GM12878 (cell line): ENCODE data around the gene SECTM1. TPM values are rescaled to one million over a fixed set of nuclear protein-coding genes. Genes with fewer than 3 reads are reported as not detected.
"Not testable (repeated sequence)": the region's sequence is repeated elsewhere in the genome, so short reads cannot be mapped to it uniquely, and the experiment has no call there.

ENCODE experiments used
- ATAC-seq: fragments of 200-7000 bp; cut with Tn5 transposase; 3 replicates; pipeline ENCODE4 v1.9.1; 2020; ENCODE audit warnings: mild to moderate bottlenecking, moderate library complexity
- BruUV-seq: library from RNA; stranded (reverse); fragments of 400-500 nt; replicated peaks from 2 replicates; lab custom pipeline; 2021; lab: Mats Ljungman, UMichigan
- CTCF ChIA-PET: fragments of 300-600 bp; sonication (Branson Sonifier 250); formaldehyde crosslinking; extraction: SDS; loops from one replicate; lab custom pipeline; 2021; ENCODE audit warnings: inconsistent platforms; lab: Yijun Ruan, JAX
- POLR2A ChIA-PET: fragments of 350-600 bp; formaldehyde crosslinking; extraction: SDS; loops from one replicate; lab custom pipeline; 2021; ENCODE audit warnings: inconsistent platforms; lab: Charles Lee
- RAD21 ChIA-PET: fragments of 300-600 bp; sonication (Branson Sonifier 250); formaldehyde crosslinking; loops from one replicate; lab custom pipeline; 2023; ENCODE audit warnings: antibody characterized with exemption; ENCODE audit not compliant: unreplicated experiment; lab: Charles Lee
- SMC1A ChIA-PET: fragments of 300-600 bp; sonication (Branson Sonifier 250); formaldehyde crosslinking; loops from one replicate; lab custom pipeline; 2023; ENCODE audit not compliant: unreplicated experiment, uncharacterized antibody; lab: Charles Lee
- DNase-seq: peaks from one replicate; pipeline ENCODE4 v3.0.0-alpha.2; 2011; ENCODE audit warnings: low read depth, low spot score
- FAIRE-seq: peaks from 3 replicates; lab custom pipeline; 2011; peaks lifted over from hg19 to GRCh38; lab: Jason Lieb, UNC
- H2AFZ ChIP-seq: 2 replicates; pipeline ENCODE4 v1.6.0; 2011; ENCODE audit warnings: low read depth, low read length, control low read depth; ENCODE audit not compliant: control insufficient read depth
- H3K27ac ChIP-seq: 2 replicates; pipeline ENCODE4 v1.5.1; 2011; ENCODE audit warnings: control low read depth; ENCODE audit not compliant: control insufficient read depth, insufficient read depth
- H3K27me3 ChIP-seq, 2 experiments: replicated peaks in 1 of 2; 2 replicates each; pipeline versions ENCODE4 v1.6.0 to v1.6.1; 2011; ENCODE audit warnings: low read length in 1 of 2; ENCODE audit not compliant: control insufficient read depth in 2 of 2, insufficient read depth in 2 of 2
- H3K36me3 ChIP-seq, 2 experiments: 2 replicates each; pipeline ENCODE4 v1.5.1; 2011; ENCODE audit warnings: low read length in 1 of 2; ENCODE audit not compliant: control insufficient read depth in 2 of 2, insufficient read depth in 2 of 2
- H3K4me1 ChIP-seq: 2 replicates; pipeline ENCODE4 v1.6.1; 2011; ENCODE audit warnings: mild to moderate bottlenecking, low read length, moderate library complexity, mixed read lengths; ENCODE audit not compliant: control insufficient read depth, insufficient read depth
- H3K4me2 ChIP-seq: 2 replicates; pipeline ENCODE4 v1.6.0; 2011; ENCODE audit warnings: control low read depth; ENCODE audit not compliant: control insufficient read depth, insufficient read depth
- H3K4me3 ChIP-seq: fragments of 200-600 bp; sonication (generic); 2 replicates; pipeline ENCODE4 v1.5.1; 2016
- H3K79me2 ChIP-seq: 2 replicates; pipeline ENCODE4 v1.6.0; 2011; ENCODE audit warnings: low read length; ENCODE audit not compliant: control insufficient read depth, insufficient read depth
- H3K9ac ChIP-seq: 2 replicates; pipeline ENCODE4 v1.8.0; 2011; ENCODE audit warnings: low read length, control low read depth, mixed read lengths; ENCODE audit not compliant: control insufficient read depth, insufficient read depth
- H3K9me3 ChIP-seq: replicated peaks from 3 replicates; pipeline ENCODE4 v1.5.1; 2011; ENCODE audit warnings: mild to moderate bottlenecking, low read length; ENCODE audit not compliant: control insufficient read depth, insufficient read depth
- H4K20me1 ChIP-seq: 2 replicates; pipeline ENCODE4 v1.6.0; 2011; ENCODE audit not compliant: control insufficient read depth, insufficient read depth
- CHD1 ChIP-seq: IDR thresholded peaks from 2 replicates; pipeline ENCODE4 v1.6.1; 2012; ENCODE audit warnings: low read depth, low read length, improper control_type of control experiment
- GATAD2B ChIP-seq: fragments of 450-650 bp; conservative IDR thresholded peaks from 2 replicates; pipeline ENCODE4 v1.6.1; 2017; ENCODE audit warnings: low read depth, mild to moderate bottlenecking, moderate library complexity
- HCFC1 ChIP-seq: fragments of 150-350 bp; IDR thresholded peaks from 2 replicates; pipeline ENCODE4 v1.6.1; 2014; ENCODE audit warnings: low read length
- HSF1 ChIP-seq: fragments of 150-350 bp; IDR thresholded peaks from 2 replicates; pipeline ENCODE4 v1.6.1; 2014; ENCODE audit warnings: mild to moderate bottlenecking, low read depth, low read length
- JUNB ChIP-seq: IDR thresholded peaks from 2 replicates; pipeline ENCODE4 v1.6.1; 2016; ENCODE audit warnings: antibody characterized with exemption, mild to moderate bottlenecking
- KAT2A ChIP-seq: conservative IDR thresholded peaks from 2 replicates; pipeline ENCODE4 v1.6.1; 2011; ENCODE audit warnings: low read depth, low read length; ENCODE audit not compliant: control insufficient read depth
- MTA2 ChIP-seq: fragments of 450-650 bp; IDR thresholded peaks from 2 replicates; pipeline ENCODE4 v1.6.1; 2016; ENCODE audit warnings: low read depth, mild to moderate bottlenecking, moderate library complexity
- NBN ChIP-seq: fragments of 450-650 bp; IDR thresholded peaks from 2 replicates; pipeline ENCODE4 v1.6.1; 2016
- NRF1 ChIP-seq: conservative IDR thresholded peaks from 2 replicates; pipeline ENCODE4 v1.6.1; 2011; ENCODE audit warnings: mild to moderate bottlenecking, low read depth, low read length, improper control_type of control experiment
- POLR2A ChIP-seq: IDR thresholded peaks from 2 replicates; pipeline ENCODE4 v1.6.1; 2011; ENCODE audit warnings: low read depth, mild to moderate bottlenecking, low read length
- WGBS: methylation state at CpG from one replicate; pipeline ENCODE4 v1.1.6; 2016; ENCODE audit warnings: low lambda C conversion rate; ENCODE audit not compliant: insufficient replicate concordance, insufficient coverage; ENCODE audit errors: missing lambda C conversion rate; 5-methylcytosine and 5-hydroxymethylcytosine counted together
- in situ Hi-C: fragments of 300-500 bp; cut with MboI; formaldehyde crosslinking; loops from 9 replicates; pipeline ENCODE4 v1.14.3; 2018; ENCODE audit warnings: mixed read lengths
- intact Hi-C: fragments of 100-400 bp; cut with micrococcal nuclease; formaldehyde crosslinking; loops from one replicate; pipeline ENCODE4 v1.14.2; 2022; ENCODE audit not compliant: unreplicated experiment
- polyA plus RNA-seq, 11 experiments: library from polyadenylated mRNA; depleted of rRNA in 4 of 11; unstranded in 6 of 11; stranded (reverse) in 5 of 11; fragments of >200 nt; fragmentation: Nextera tagmentation in 4 of 11; fragmentation: Illumina TruSeq in 1 of 11; extraction: Ambion mirVana in 4 of 11; extraction: Trizol in 1 of 11; gene quantifications; 1 replicate in 1 of 11; 2 replicates in 10 of 11; pipeline versions ENCODE4 v1.2.1 to v1.2.3, GENCODE V29; 2011 to 2016; ENCODE audit warnings: inconsistent platforms in 2 of 11, missing spikeins in 2 of 11, low read depth in 1 of 11
- total RNA-seq, 4 experiments: library from RNA; depleted of rRNA in 3 of 4; stranded (reverse); fragments of >200 nt in 3 of 4; fragmentation: Illumina TruSeq in 1 of 4; extraction: Trizol in 1 of 4; gene quantifications; 2 replicates each; pipeline versions ENCODE4 v1.2.1 to v1.2.3, GENCODE V29; 2013 to 2021

The SECTM1 gene
- total and polyA plus RNA-seq, 10 of the 15 experiments (the other 5 are each of a cell fraction or from before 2014, with no cell fraction given), result 0.10 to 0.13 (median 0.12) TPM; not detected in 7

DNA sequence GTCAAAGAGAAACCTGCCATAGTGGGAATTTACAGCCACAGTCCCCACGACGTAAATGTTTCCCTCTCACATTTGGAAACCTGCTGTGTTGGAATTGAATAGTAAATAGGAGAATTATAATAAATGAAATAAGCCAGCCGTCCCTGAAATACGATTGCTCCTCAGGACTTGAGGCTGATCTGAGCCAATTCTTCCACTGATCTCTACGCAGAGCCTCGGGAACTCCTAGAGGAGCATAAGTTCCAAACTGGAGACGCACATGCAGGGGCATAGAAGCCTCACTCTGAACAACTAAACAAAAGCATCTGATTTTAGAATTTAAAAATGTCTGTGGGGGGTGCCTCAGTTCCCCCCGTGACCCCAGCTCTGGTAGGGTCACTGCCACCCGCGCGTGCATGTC, 15.3 kb upstream of the SECTM1 start:
- ATAC-seq (no peak), DNase-seq (no peak), FAIRE-seq (no peak)
- H2AFZ ChIP-seq, result no peak overlapping the region
- H3K36me3 ChIP-seq, result no peaks in the 10 kb centered on the region
- intact Hi-C loops, result no loop called here
- H3K79me2 ChIP-seq, result no peaks in the 10 kb centered on the region
- H3K9ac ChIP-seq, result no peak overlapping the region
- H4K20me1 ChIP-seq, result no peaks in the 10 kb centered on the region
- H3K27me3 ChIP-seq, result no peaks in the 10 kb centered on the region
- ChIA-PET CTCF (interaction anchor here (0.7 to 3.3 kb wide), 5 partner anchors 11 to 318 kb away, joined by 3 to 15 read pairs (median 4); partner anchors contain the start of gene SECTM1), POLR2A (interaction anchor here (0.6 kb wide), 1 partner anchor 56 kb away, joined by 5 read pairs; no protein-coding TSS in a partner anchor), RAD21 (interaction anchor here (1.2 to 3.3 kb wide), 4 partner anchors 13 to 219 kb away, joined by 3 to 14 read pairs (median 4); no protein-coding TSS in a partner anchor), SMC1A (interaction anchor here (1.2 to 2.5 kb wide), 2 partner anchors 46 to 52 kb away, joined by 5 to 9 read pairs; no protein-coding TSS in a partner anchor)
- TF ChIP-seq HSF1, result no peak
- no peak overlapping the region for H3K4me2 ChIP-seq
- BruUV-seq, result no TSS peak
- peaks cover 15% of the 10 kb centered on the region for H3K4me1 ChIP-seq
- H3K4me3 ChIP-seq, result no peak overlapping the region
- WGBS, result 72% methylated on average over 11 of the region's 11 CpGs
- in situ Hi-C loops, result no loop called here
- H3K9me3 ChIP-seq, result no peaks in the 10 kb centered on the region
- H3K27ac ChIP-seq, result no peak overlapping the region

DNA sequence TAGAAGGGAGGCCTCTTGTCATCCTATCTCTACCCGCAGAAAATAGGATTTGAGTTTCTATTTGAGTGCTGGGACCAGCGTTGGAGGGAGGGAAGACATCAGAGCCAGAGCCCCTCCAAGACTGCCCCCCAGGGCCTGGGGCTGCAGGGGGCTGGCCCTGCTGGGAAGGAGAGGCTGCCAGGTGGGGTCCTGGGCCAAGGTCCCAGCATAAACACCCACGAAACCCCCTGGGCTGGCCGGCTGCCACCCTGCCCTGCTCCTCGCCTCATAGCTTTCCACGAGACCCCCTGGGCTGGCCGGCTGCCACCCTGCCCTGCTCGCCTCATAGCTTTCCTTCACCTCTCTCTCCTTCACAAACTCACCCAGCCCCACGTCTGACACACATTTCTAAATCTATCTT, 14.9 kb upstream of the SECTM1 start:
- DNase-seq (no peak), ATAC-seq (no peak), FAIRE-seq (no peak)
- TF ChIP-seq MTA2 (no peak), NBN (no peak), GATAD2B (no peak), KAT2A (no peak), JUNB (no peak), POLR2A (no peak), HCFC1 (no peak), NRF1 (no peak), CHD1 (no peak)
- Histone ChIP-seq H3K9ac (no peak overlapping the region), H4K20me1 (no peaks in the 10 kb centered on the region), H3K9me3 (no peaks in the 10 kb centered on the region), H3K27ac (no peak overlapping the region), H2AFZ (no peak overlapping the region), H3K4me2 (no peak overlapping the region), H3K36me3 (no peaks in the 10 kb centered on the region), H3K79me2 (no peaks in the 10 kb centered on the region), H3K4me3 (no peak overlapping the region), H3K4me1 (peaks cover 15% of the 10 kb centered on the region), H3K27me3 (no peaks in the 10 kb centered on the region)
- ChIA-PET RAD21 (no interaction called here), POLR2A (no interaction called here), CTCF (interaction anchor here (0.6 kb wide), 1 partner anchor 94 kb away, joined by 3 read pairs; no protein-coding TSS in a partner anchor), SMC1A (no interaction called here)
- in situ Hi-C loops, result no loop called here
- BruUV-seq, result no TSS peak
- intact Hi-C loops, result no loop called here
- 41% methylated on average over 9 of the region's 9 CpGs for WGBS

GRCh38 chr17:82347994-82348393, 14.4 kb upstream of the SECTM1 start:
- H2AFZ ChIP-seq, H3K27me3 ChIP-seq, BruUV-seq, SMC1A ChIA-PET, H3K79me2 ChIP-seq, H3K4me3 ChIP-seq, H3K9ac ChIP-seq, H3K9me3 ChIP-seq, DNase-seq, FAIRE-seq, POLR2A ChIA-PET, H3K4me2 ChIP-seq, in situ Hi-C loops, H3K36me3 ChIP-seq, RAD21 ChIA-PET, H3K27ac ChIP-seq, ATAC-seq, intact Hi-C loops, H4K20me1 ChIP-seq: not testable (repeated sequence)
- WGBS, result 48% methylated on average over 11 of the region's 11 CpGs
- peaks cover 15% of the 10 kb centered on the region for H3K4me1 ChIP-seq
- CTCF ChIA-PET, result interaction anchor here (0.6 kb wide), 1 partner anchor 93 kb away, joined by 3 read pairs; no protein-coding TSS in a partner anchor
